22Rv1 (cell line): Measurements from ENCODE around the gene GSTM1.

Experiments used
- ZFX ChIP-seq: fragments of 450-650 bp; IDR thresholded peaks from 2 replicates; pipeline ENCODE4 v1.6.1; 2017; ENCODE audit warnings: antibody characterized with exemption, borderline replicate concordance
- TF ChIP-seq, protein P1 (sequence below): fragments of 450-650 bp; IDR thresholded peaks from 2 replicates; pipeline ENCODE4 v1.5.1; 2017; ENCODE audit warnings: mild to moderate bottlenecking

DNA sequence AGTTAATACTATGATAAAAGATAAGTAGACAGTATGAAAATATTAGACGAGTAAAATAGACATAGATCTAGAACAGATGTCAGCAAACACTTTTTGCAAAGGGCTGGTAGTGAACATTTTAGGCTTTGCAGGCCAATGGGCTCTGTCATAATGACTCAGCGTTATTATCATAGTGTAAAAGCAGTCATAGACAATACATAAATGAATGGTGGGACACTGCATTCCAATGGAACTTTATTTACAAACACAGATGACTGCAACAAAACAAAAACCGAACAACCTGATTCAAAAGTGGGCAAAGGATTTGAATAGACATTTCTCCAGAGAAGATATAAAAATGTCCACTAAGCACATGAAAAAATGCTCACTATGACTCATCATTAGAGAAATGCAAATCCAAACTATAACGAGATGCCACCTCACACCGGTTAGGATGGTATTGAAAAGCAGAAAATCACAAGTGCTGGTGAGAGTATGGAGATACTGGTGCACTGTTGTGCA, 31.8 kb downstream of the GSTM1 start:
- TF ChIP-seq, protein P1, sequence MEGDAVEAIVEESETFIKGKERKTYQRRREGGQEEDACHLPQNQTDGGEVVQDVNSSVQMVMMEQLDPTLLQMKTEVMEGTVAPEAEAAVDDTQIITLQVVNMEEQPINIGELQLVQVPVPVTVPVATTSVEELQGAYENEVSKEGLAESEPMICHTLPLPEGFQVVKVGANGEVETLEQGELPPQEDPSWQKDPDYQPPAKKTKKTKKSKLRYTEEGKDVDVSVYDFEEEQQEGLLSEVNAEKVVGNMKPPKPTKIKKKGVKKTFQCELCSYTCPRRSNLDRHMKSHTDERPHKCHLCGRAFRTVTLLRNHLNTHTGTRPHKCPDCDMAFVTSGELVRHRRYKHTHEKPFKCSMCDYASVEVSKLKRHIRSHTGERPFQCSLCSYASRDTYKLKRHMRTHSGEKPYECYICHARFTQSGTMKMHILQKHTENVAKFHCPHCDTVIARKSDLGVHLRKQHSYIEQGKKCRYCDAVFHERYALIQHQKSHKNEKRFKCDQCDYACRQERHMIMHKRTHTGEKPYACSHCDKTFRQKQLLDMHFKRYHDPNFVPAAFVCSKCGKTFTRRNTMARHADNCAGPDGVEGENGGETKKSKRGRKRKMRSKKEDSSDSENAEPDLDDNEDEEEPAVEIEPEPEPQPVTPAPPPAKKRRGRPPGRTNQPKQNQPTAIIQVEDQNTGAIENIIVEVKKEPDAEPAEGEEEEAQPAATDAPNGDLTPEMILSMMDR, result no peak
- TF ChIP-seq ZFX, result no peak
